GM18858 (cell line): Measurements from ENCODE around the gene BPIFB2.

ENCODE experiments used
- ATAC-seq: cut with Tn5 transposase; IDR thresholded peaks from one replicate; pipeline ENCODE4 v1.9.1; 2021; ENCODE audit not compliant: unreplicated experiment

Gene BPIFB2

GRCh38 chr20:32984196-32984595 lies 23.3 kb upstream of the BPIFB2 start:
- ATAC-seq = no peak

DNA sequence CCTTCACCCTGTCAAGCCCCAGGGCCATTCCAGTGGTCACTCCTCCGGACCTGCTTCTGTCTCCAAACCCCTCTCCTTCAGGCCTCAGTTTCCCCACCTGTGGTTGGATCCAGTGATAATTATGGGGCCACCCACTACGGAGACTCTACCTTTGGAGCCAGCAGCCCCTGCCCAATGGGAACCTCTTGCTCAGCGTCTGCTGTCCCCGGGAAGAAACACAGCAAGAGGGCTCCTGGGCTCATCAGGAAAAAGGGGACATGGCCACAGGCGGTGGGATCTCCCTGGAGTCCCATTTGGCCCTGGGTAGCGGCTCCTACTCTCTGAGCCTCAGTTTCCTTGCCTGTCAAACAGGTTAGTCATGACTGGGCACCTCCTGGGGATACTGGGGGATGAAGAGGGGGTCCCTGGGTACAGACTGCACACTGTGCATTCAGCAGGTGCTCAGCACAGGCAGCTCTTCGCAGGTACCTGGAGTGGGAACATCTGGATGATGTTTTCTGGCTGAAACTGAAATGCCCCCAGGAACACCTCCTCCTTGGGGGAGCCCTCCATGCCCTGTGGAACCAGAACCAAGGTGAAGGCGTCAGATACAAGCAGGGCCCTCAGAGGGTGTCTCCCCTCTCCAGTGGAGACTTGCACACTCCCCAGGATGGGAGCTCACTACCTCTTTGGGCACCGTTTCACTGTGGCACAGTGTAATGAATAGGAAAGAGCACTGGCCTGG lies 22.7 kb upstream of the BPIFB2 start:
- no peak for ATAC-seq

DNA sequence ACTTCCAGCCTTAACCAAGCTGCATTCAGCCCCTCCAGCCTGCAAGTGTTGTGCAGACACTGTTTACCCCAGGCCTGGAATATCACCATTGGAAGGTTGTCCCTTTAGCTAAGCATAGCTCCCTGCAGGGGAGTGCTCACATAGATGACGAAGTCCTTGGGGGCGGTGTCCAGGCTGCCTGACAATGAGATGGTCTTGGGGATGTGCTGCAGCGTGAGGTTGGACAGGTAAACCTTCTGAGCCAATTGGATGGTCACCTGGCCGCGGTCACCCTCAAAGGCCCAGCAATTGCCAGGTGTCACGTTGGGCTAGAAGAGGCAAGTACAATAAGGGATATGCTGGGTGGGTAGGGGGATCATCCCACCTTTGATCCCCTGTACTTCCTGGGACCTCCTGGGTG lies 21.9 kb upstream of the BPIFB2 start:
- ATAC-seq = no peak

DNA sequence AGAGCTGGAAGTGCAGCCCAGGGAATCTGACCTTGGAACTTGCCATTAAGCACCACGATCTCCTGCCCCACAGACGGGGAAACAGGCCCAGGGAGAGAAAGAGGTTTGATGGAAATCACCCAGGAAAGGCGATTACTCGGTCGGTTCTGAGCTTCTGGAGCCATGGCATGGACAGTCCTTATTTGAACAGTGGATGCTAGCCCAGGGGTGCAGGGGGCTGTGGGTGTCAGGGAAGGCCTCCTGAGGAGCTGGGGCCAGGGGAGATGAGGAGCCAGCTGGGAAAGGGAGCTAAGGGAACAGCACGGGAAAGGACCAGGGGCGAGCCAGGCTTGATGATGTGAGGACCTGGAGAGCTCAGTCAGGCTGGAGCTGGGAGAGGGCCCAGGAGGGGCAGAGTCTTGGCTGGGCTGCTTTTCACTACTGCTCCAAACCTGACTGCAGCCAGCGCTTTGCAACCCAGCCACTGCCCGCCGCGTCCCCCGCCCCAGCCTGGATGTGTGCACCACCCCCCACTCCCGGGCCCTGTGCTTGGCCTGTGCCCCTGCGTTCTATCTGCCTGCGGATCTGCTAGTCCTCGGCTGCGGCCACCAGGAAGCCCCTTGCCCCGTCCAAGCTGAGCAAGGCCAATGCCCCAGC lies 21.1 kb upstream of the BPIFB2 start:
- ATAC-seq = no peak

DNA sequence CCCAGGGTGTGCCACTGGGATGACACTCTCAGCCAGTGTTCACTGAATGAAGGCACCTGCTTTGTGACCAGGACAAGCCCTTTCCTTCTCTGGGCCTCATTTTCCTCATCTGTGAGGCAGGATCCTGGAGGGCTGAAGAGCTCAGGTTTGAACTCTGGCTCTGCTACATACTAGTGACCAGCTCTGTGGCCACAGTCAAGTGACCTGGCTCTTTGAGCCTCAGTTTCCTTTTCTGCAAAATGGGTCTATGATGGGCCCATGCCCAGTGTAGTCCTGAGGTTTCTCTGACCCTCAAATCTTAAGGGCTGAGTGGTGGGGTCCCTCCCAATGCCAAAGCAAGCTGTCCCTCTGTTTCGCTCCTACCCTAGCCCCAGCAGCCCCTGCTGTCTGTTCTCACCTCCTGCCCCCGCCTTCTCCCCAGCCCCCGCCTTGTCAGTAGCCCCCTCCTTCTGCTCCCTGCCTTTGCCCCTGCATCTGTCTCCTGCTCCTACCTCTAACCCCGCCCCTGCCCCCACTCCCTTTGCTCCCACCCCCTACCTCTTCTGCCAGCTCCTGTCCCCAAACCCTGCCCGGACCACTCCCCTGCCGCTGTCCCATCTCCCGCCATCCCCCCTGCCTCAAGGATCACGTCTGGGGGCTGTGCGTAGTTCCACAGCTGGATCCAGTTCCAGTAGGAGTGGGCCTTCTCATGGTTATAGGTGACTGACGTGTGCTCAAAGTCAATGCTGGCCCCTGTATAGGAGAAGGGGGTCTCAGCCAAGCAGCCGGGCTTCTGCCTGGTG lies 20.3 kb upstream of the BPIFB2 start:
- no peak for ATAC-seq

DNA sequence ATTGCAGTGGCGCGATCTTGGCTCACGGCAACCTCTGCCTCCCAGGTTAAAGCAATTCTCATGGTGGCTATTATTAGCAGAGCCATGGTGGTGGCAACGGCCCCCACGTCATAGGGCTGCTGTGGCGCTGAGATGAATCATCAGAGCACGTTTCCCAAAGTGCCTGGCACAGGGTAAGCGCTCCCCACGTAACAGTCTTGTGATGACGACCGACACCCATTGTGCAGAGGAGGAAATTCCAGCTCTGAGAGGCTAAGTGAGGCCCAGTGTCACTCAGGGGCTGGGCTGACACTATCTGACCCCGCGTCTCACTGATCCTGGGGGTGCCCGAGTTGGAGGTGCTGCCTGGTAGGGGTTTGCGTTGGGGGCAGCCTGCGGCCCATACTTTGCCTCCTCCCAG lies 19.5 kb upstream of the BPIFB2 start:
- no peak for ATAC-seq

GRCh38 chr20:32989507-32990283 lies 17.8 kb upstream of the BPIFB2 start:
- no peak for ATAC-seq

DNA sequence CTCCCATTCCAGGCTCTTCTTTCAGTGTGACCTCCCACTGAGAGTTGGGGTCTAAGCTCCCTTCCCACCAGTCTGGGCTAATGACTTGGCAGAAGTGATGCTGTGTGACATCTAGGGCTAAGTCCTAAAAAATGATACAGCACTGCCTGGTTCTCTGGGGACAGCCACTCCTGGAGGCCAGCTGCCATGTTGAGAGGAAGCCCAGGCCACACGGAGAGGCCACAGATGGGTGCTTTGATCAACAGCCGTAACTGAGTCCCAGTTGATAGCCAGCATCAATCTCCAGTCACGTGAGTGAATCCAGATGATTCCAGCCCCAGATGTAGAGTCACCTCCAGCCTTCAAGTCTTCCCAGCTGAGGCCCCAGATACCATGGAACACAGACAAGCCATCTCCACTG lies 17.1 kb upstream of the BPIFB2 start:
- no peak for ATAC-seq

GRCh38 chr20:32991383-32991782 lies 16.1 kb upstream of the BPIFB2 start:
- ATAC-seq = no peak

DNA sequence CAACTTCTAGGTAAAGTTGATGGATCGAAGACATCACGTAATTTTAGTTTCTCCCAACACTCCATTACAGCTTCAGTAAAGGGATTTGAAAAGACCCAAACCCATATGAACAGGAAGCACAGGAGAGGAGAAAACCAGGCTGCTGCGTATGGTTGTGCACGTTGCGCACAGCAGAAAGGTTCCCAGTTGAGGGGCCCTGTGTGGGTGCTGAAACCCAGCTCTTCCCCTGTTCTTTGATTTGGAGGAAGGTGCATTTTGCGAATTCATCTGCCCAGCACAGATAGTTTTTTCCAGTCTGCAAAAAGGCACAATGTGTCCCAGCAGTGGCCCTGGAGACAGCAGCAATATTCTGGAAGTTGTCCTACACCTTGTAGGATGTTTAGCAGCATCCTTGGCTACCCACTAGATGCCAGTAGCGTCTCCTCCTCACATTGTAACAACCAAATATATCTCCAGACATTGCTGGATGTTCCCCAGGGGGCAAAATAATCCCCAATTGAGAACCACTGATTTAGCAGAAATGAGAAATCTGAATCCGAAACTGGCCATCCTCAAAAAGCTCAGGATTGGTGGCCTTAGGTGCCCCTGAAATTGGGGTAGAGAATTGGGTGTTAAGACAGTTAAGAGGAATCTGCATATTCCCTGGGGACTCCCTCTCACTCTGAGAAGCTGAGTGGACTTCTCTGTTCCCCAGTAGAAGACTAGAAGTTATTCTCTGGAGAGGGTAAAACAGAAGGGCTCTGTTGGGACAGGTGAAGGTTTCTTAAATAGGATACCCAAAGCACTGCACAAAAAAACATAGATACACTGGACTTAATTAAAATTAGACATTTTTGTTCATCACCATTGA lies 15.5 kb upstream of the BPIFB2 start:
- no peak for ATAC-seq

DNA sequence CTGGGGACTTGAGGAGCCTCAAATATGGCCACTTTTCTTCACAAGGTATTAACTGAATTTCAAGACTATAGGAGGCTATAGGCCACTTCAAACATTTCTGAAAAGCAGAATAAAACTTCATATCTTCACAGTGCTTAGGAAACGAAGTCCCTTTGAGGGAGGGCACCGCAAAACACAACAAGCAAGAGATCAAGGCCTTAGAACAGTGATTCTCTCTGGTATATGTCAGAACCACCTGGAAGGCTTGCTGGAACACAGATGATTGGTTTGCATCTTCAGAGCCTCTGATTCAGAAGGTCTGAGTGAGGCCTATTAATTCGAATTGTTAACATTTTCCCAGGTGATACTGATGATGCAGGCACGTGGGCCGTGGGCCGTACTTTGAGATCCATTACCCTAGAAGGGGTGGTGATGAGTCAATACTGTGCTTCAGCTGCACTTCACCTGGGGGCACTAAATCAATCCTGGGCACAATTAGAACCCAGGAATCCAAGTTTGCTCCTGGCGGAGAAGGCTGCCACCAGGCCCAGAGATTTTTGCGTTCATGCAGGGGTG lies 13.9 kb upstream of the BPIFB2 start:
- no peak for ATAC-seq

- ATAC-seq = no peak
Measured at GRCh38 chr20:32995802-32996201, 11.7 kb upstream of the BPIFB2 start.

GRCh38 chr20:32997431-32997830 lies 10.1 kb upstream of the BPIFB2 start:
- ATAC-seq = no peak

GRCh38 chr20:32999603-33000250 lies 7.8 kb upstream of the BPIFB2 start:
- ATAC-seq = no peak

DNA sequence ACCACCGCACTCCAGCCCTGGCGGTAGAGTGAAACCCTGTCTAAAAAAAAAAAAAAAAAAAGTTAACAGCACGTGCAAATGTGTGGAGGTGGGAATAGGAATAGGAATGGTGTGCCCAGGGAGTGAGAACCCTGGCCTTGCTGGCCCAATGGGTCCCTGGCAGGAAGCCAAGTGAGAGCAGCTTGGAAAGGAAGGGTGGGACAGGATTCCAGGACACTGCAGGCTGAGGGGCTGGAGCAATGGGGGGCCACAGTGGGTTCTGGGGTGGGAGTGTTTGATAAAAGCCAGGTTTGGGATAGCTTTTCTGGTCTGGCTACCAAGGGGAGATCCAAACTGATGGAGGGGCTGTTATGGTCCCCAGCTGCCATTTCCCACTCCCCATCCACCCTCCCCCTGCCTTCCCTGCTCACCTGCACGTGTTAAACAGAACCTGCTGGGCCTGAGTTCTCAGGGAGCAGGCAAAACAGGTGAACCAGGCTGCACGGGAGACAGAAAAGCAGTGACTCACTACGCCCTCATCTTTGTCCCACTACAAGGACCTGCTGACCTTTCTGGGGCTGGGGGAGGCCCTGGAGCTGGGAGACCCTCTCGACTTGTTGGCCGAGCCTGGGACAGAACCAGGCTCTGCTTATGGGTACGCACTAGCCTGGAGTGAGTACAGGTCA lies 6.6 kb upstream of the BPIFB2 start:
- ATAC-seq = no peak

- no peak for ATAC-seq
Measured at GRCh38 chr20:33002087-33002808, 5.3 kb upstream of the BPIFB2 start.

- ATAC-seq = no peak
Measured at GRCh38 chr20:33004141-33004751, 3.3 kb upstream of the BPIFB2 start, which contains the start of gene SUN5. TSS of gene SUN5 (minus strand) at chr20:33004433. CDS start at chr20:33004340, 93 bp downstream.

DNA sequence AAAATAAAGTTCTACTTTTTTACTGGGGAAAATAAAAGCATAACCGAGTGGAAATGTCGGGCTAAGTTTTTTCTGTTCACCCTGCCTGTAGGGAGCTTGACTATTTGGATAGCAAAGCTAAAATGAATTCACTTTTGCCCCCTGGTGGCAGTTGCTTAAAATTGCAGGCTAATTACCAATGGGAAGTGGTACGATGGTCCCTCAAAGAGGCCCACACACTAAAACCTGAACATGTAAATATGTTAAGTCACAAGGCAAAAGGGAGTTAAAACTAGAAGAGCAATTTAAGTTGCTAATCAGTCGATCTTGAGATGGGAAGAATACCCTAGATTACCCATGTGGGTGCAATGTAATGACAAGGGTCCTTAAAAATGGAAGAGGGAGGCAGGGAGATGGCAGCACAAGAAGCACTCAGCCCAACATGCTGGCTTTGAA lies 2.4 kb upstream of the BPIFB2 start:
- no peak for ATAC-seq
